ENCODE measurements around the gene DEFB114.

DEFB114 gene

DNA sequence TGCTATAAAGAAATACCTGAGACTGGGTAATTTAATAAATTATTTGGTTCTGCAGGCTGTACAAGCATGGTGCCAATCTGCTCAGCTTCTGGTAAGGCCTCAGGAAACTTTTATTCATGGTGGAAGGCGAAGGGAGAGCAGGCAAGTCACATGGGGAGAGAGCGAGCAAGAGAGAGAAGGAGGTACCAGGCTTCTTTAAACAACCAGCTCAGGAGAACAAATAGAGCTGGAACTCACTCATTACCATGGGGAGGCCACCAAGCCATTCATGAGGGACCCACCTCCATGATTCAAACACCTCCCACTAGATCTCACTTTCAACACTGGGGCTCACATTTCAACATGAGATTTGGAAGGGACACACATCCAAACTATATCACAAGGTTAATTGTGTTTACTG lies 52.7 kb downstream of the DEFB114 start:
- no peak for DNase-seq
- TF ChIP-seq CTCF (IDR thresholded peaks at IDR 0.05; ENCODE audit: low read length) (no peak), EZH2phosphoT487 (IDR thresholded peaks at IDR 0.05; ENCODE audit: low read length) (no peak), EZH2 (optimal IDR thresholded peaks at IDR 0.05; ENCODE audit: low read depth, low read length) (no peak)
- Histone ChIP-seq H3K9me3 (replicated peaks; ENCODE audit: insufficient read depth, low read length) (no peaks in the 10 kb centered on the region), H3K4me3 (ENCODE audit: low read length) (no peak overlapping the region), H3K4me2 (ENCODE audit: low read depth, low read length) (no peak overlapping the region), H4K20me1 (ENCODE audit: insufficient read depth, low read length) (no peaks in the 10 kb centered on the region), H3K27ac (ENCODE audit: low read length) (no peak overlapping the region), H3K9ac (ENCODE audit: low read length) (no peak overlapping the region), H3K4me1 (ENCODE audit: low read length) (no peaks in the 10 kb centered on the region), H3K79me2 (ENCODE audit: low read length) (no peaks in the 10 kb centered on the region), H3K9me2 (replicated peaks; ENCODE audit: insufficient read depth, low read length) (no peaks in the 10 kb centered on the region), H3K27me3 (replicated peaks; ENCODE audit: insufficient read depth, low read length) (no peaks in the 10 kb centered on the region), H3K36me3 (replicated peaks; ENCODE audit: insufficient read depth, low read length) (no peaks in the 10 kb centered on the region), H3F3A (ENCODE audit: insufficient read depth, low read length) (no peaks in the 10 kb centered on the region), H2AFZ (ENCODE audit: low read length) (no peak overlapping the region)
